HepG2 (cell line): ENCODE data around the gene TM4SF1. TPM values are rescaled to one million over a fixed set of nuclear protein-coding genes. Genes with fewer than 3 reads are reported as not detected.

Source experiments
- CREM ChIP-seq, 2 experiments: sonication (generic) in 1 of 2; formaldehyde crosslinking in 1 of 2; IDR thresholded peaks; 2 replicates each; pipeline versions ENCODE4 v1.4.0 to v1.6.1; 2016 to 2020; ENCODE audit warnings: antibody characterized with exemption in 1 of 2, mild to moderate bottlenecking in 1 of 2, missing genetic modification reagents in 1 of 2
- DPF2 ChIP-seq: sonication (generic); formaldehyde crosslinking; IDR thresholded peaks from 2 replicates; pipeline ENCODE4 v1.4.0; 2020; ENCODE audit warnings: mild to moderate bottlenecking, low read depth, missing genetic modification reagents, borderline replicate concordance
- EHMT2 ChIP-seq: fragments of 200-600 bp; sonication (generic); IDR thresholded peaks from 2 replicates; pipeline ENCODE4 v1.7.0; 2017; ENCODE audit warnings: antibody characterized with exemption, low read depth, low read length, borderline replicate concordance
- FOXA3 ChIP-seq: IDR thresholded peaks from 2 replicates; pipeline ENCODE4 v1.6.1; 2016; ENCODE audit warnings: missing genetic modification reagents, missing compliant biosample characterization
- KDM3A ChIP-seq: IDR thresholded peaks from 2 replicates; pipeline ENCODE4 v1.6.1; 2018; ENCODE audit warnings: low read depth, missing compliant biosample characterization
- MAFK ChIP-seq, 2 experiments: IDR thresholded peaks in 1 of 2; conservative IDR thresholded peaks in 1 of 2; 2 replicates each; pipeline ENCODE4 v1.6.1; 2011; ENCODE audit warnings: improper control_type of control experiment in 2 of 2, low read length in 2 of 2
- NCOR1 ChIP-seq: fragments of 200-600 bp; sonication (generic); IDR thresholded peaks from 2 replicates; pipeline ENCODE4 v1.7.0; 2017; ENCODE audit warnings: antibody characterized with exemption, low read length, borderline replicate concordance
- NKX3-1 ChIP-seq: sonication (generic); formaldehyde crosslinking; IDR thresholded peaks from 2 replicates; pipeline ENCODE4 v1.5.0; 2020; ENCODE audit warnings: missing genetic modification reagents
- PPARG ChIP-seq: conservative IDR thresholded peaks from 2 replicates; pipeline ENCODE4 v1.6.1; 2016; ENCODE audit warnings: missing biosample characterization, missing genetic modification reagents
- SAFB2 ChIP-seq: sonication (generic); formaldehyde crosslinking; IDR thresholded peaks from 2 replicates; pipeline ENCODE4 v1.5.1; 2020; ENCODE audit warnings: missing genetic modification reagents, low read depth, mild to moderate bottlenecking, borderline replicate concordance
- ZNF136 ChIP-seq: sonication (generic); formaldehyde crosslinking; IDR thresholded peaks from 2 replicates; pipeline ENCODE4 v1.8.1; 2022; ENCODE audit warnings: low read depth, mild to moderate bottlenecking, moderate library complexity, missing genetic modification reagents
- ZNF44 ChIP-seq: sonication (generic); formaldehyde crosslinking; IDR thresholded peaks from 2 replicates; pipeline ENCODE4 v1.5.1; 2020; ENCODE audit warnings: mild to moderate bottlenecking, missing genetic modification reagents
- ZNF839 ChIP-seq: sonication (generic); formaldehyde crosslinking; IDR thresholded peaks from 2 replicates; pipeline ENCODE4 v1.4.0; 2020; ENCODE audit warnings: missing genetic modification reagents, mild to moderate bottlenecking, borderline replicate concordance
- ZSCAN21 ChIP-seq: sonication (generic); formaldehyde crosslinking; IDR thresholded peaks from 2 replicates; pipeline ENCODE4 v1.8.0; 2022; ENCODE audit warnings: mild to moderate bottlenecking, missing genetic modification reagents, moderate library complexity, borderline replicate concordance
- polyA plus RNA-seq, 8 experiments: library from polyadenylated mRNA; depleted of rRNA in 3 of 8; stranded (reverse) in 7 of 8; unstranded in 1 of 8; fragments of >200 nt; fragmentation: Illumina TruSeq in 4 of 8; extraction: Trizol in 4 of 8; gene quantifications; 2 replicates each; pipeline versions ENCODE4 v1.2.1 to v1.2.3, GENCODE V29; 2011 to 2016; ENCODE audit warnings: low read depth in 4 of 8, missing spikeins in 1 of 8, mixed read lengths in 1 of 8; ENCODE audit not compliant: insufficient read depth in 1 of 8
- total RNA-seq, 5 experiments: library from RNA; depleted of rRNA; stranded (reverse); fragments of >200 nt; fragmentation: Illumina TruSeq; extraction: Trizol; gene quantifications; 2 replicates each; pipeline ENCODE4 v1.2.3, GENCODE V29; 2016; ENCODE audit warnings: low read depth in 1 of 5
- TF ChIP-seq, protein P1 (sequence below): IDR thresholded peaks from 2 replicates; pipeline ENCODE4 v1.4.0; 2020; ENCODE audit warnings: mild to moderate bottlenecking, missing genetic modification reagents
- TF ChIP-seq, protein P2 (sequence below): sonication (generic); formaldehyde crosslinking; IDR thresholded peaks from 2 replicates; pipeline ENCODE4 v1.5.1; 2020; ENCODE audit warnings: mild to moderate bottlenecking, missing genetic modification reagents, borderline replicate concordance
- TF ChIP-seq, protein P3 (sequence below): IDR thresholded peaks from 2 replicates; pipeline ENCODE4 v1.6.1; 2016; ENCODE audit warnings: low read depth

The TM4SF1 gene
- total and polyA plus RNA-seq, 2 of the 13 experiments (the other 11 are each of a cell fraction or from before 2014, with no cell fraction given): 431 to 1,359 TPM

DNA sequence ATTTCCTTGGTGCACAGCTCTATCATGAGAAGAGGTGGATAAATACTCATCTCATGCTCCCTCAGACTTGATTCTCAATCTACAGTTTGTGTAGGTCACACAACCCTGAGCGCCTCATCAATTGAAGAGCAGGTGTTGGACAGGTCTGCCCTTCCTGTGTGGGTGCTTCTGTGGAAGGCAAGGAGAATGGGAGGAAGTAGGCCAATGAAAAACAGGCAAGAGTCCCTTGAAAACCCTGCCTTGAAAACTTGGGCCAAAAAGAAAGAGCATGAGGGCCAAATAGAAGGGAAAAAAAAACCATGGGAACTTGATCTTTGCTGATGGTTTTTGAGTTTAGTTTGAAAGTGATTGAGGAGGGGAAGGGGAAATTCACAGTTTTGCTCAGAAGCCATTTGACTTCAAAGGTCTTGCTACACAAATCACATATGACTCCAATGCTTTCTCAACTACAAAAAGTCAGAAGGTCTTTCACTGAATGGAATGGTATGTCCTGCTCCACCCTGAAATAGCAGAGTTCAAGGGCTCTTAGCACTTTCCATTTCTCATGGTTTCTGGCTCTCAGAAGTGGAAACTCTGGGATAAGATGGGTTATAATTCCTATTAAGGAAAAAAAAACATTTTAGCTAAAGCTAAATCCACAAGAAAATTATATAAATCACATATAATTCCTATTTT lies 37.2 kb upstream of the TM4SF1 start (continued):
- TF ChIP-seq, protein P1, sequence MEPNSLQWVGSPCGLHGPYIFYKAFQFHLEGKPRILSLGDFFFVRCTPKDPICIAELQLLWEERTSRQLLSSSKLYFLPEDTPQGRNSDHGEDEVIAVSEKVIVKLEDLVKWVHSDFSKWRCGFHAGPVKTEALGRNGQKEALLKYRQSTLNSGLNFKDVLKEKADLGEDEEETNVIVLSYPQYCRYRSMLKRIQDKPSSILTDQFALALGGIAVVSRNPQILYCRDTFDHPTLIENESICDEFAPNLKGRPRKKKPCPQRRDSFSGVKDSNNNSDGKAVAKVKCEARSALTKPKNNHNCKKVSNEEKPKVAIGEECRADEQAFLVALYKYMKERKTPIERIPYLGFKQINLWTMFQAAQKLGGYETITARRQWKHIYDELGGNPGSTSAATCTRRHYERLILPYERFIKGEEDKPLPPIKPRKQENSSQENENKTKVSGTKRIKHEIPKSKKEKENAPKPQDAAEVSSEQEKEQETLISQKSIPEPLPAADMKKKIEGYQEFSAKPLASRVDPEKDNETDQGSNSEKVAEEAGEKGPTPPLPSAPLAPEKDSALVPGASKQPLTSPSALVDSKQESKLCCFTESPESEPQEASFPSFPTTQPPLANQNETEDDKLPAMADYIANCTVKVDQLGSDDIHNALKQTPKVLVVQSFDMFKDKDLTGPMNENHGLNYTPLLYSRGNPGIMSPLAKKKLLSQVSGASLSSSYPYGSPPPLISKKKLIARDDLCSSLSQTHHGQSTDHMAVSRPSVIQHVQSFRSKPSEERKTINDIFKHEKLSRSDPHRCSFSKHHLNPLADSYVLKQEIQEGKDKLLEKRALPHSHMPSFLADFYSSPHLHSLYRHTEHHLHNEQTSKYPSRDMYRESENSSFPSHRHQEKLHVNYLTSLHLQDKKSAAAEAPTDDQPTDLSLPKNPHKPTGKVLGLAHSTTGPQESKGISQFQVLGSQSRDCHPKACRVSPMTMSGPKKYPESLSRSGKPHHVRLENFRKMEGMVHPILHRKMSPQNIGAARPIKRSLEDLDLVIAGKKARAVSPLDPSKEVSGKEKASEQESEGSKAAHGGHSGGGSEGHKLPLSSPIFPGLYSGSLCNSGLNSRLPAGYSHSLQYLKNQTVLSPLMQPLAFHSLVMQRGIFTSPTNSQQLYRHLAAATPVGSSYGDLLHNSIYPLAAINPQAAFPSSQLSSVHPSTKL (CRISPR knock-in tag): peak; percentile 86
- peak; percentile 80; the same call in 1 of the 2 replicates for TF ChIP-seq EHMT2
- TF ChIP-seq NCOR1: peak; percentile 27; the same call in 1 of the 2 replicates
- TF ChIP-seq DPF2 (CRISPR knock-in tag): peak; percentile 62; the same call in 1 of the 2 replicates
- no peak for TF ChIP-seq ZSCAN21 (CRISPR knock-in tag)
- TF ChIP-seq ZNF839 (CRISPR knock-in tag): no peak
- TF ChIP-seq, protein P2, sequence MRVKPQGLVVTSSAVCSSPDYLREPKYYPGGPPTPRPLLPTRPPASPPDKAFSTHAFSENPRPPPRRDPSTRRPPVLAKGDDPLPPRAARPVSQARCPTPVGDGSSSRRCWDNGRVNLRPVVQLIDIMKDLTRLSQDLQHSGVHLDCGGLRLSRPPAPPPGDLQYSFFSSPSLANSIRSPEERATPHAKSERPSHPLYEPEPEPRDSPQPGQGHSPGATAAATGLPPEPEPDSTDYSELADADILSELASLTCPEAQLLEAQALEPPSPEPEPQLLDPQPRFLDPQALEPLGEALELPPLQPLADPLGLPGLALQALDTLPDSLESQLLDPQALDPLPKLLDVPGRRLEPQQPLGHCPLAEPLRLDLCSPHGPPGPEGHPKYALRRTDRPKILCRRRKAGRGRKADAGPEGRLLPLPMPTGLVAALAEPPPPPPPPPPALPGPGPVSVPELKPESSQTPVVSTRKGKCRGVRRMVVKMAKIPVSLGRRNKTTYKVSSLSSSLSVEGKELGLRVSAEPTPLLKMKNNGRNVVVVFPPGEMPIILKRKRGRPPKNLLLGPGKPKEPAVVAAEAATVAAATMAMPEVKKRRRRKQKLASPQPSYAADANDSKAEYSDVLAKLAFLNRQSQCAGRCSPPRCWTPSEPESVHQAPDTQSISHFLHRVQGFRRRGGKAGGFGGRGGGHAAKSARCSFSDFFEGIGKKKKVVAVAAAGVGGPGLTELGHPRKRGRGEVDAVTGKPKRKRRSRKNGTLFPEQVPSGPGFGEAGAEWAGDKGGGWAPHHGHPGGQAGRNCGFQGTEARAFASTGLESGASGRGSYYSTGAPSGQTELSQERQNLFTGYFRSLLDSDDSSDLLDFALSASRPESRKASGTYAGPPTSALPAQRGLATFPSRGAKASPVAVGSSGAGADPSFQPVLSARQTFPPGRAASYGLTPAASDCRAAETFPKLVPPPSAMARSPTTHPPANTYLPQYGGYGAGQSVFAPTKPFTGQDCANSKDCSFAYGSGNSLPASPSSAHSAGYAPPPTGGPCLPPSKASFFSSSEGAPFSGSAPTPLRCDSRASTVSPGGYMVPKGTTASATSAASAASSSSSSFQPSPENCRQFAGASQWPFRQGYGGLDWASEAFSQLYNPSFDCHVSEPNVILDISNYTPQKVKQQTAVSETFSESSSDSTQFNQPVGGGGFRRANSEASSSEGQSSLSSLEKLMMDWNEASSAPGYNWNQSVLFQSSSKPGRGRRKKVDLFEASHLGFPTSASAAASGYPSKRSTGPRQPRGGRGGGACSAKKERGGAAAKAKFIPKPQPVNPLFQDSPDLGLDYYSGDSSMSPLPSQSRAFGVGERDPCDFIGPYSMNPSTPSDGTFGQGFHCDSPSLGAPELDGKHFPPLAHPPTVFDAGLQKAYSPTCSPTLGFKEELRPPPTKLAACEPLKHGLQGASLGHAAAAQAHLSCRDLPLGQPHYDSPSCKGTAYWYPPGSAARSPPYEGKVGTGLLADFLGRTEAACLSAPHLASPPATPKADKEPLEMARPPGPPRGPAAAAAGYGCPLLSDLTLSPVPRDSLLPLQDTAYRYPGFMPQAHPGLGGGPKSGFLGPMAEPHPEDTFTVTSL: peak; percentile 77; the same call in 1 of the 2 replicates
- peak; percentile 35; the same call in 1 of the 2 replicates for TF ChIP-seq FOXA3
- no peak for TF ChIP-seq KDM3A (CRISPR knock-in tag)
- 0 out of 2 replicates have a peak, but pooled peaks have one; percentile 54 for TF ChIP-seq NKX3-1 (CRISPR knock-in tag)
- TF ChIP-seq SAFB2 (CRISPR knock-in tag): no peak
- TF ChIP-seq ZNF136 (CRISPR knock-in tag): peak; percentile 73; the same call in 1 of the 2 replicates
- TF ChIP-seq MAFK (conservative IDR thresholded peaks at IDR 0.05 in 1 of 2, IDR thresholded peaks at IDR 0.05 in 1 of 2; ENCODE audit: low read length in 2 of 2): peak in 1 of 2 experiments; percentile 55; a peak in 2 of 4 replicates
- TF ChIP-seq, protein P3, sequence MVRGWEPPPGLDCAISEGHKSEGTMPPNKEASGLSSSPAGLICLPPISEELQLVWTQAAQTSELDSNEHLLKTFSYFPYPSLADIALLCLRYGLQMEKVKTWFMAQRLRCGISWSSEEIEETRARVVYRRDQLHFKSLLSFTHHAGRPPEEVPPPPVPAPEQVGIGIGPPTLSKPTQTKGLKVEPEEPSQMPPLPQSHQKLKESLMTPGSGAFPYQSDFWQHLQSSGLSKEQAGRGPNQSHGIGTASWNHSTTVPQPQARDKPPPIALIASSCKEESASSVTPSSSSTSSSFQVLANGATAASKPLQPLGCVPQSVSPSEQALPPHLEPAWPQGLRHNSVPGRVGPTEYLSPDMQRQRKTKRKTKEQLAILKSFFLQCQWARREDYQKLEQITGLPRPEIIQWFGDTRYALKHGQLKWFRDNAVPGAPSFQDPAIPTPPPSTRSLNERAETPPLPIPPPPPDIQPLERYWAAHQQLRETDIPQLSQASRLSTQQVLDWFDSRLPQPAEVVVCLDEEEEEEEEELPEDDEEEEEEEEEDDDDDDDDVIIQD (CRISPR knock-in tag): peak; percentile 83; the same call in 1 of the 2 replicates
- TF ChIP-seq CREM (IDR thresholded peaks at IDR 0.05): peak; percentile 53; the same call in 1 of the 2 replicates
- TF ChIP-seq CREM (CRISPR knock-in tag; IDR thresholded peaks at IDR 0.05): no peak
- 0 out of 2 replicates have a peak, but pooled peaks have one; percentile 33 for TF ChIP-seq ZNF44
- peak; percentile 69; the same call in 1 of the 2 replicates for TF ChIP-seq PPARG (CRISPR knock-in tag)
